Measurements from ENCODE around the gene HDHD3.
A peak's percentile ranks its signal among the peaks of the same experiment; 100 is the strongest.

The HDHD3 gene, protein sequence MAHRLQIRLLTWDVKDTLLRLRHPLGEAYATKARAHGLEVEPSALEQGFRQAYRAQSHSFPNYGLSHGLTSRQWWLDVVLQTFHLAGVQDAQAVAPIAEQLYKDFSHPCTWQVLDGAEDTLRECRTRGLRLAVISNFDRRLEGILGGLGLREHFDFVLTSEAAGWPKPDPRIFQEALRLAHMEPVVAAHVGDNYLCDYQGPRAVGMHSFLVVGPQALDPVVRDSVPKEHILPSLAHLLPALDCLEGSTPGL

GRCh38 chr9:113376634-113377567, at the start of gene HDHD3:
TSS of gene HDHD3 (minus strand) at chr9:113376986. CDS start at chr9:113374354, 2,632 bp downstream.
- DNase-seq (ENCODE audit: low read depth) = no peak
- H3K4me3 ChIP-seq (ENCODE audit: control insufficient read depth, low read depth, low read length) = peak within 1 kb of the TSS; percentile 82
- TF ChIP-seq CTCF (IDR thresholded peaks at IDR 0.05; ENCODE audit: control insufficient read depth, insufficient read depth, low read depth, low read length, missing control alignments) = no peak

- DNase-seq (ENCODE audit: low read depth) = no peak
- TF ChIP-seq CTCF (IDR thresholded peaks at IDR 0.05; ENCODE audit: control insufficient read depth, insufficient read depth, low read depth, low read length, missing control alignments) = no peak
- no peak overlapping the region for H3K4me3 ChIP-seq (ENCODE audit: control insufficient read depth, low read depth, low read length)
Measured at GRCh38 chr9:113425072-113425471, 48.3 kb upstream of the HDHD3 start.

DNA sequence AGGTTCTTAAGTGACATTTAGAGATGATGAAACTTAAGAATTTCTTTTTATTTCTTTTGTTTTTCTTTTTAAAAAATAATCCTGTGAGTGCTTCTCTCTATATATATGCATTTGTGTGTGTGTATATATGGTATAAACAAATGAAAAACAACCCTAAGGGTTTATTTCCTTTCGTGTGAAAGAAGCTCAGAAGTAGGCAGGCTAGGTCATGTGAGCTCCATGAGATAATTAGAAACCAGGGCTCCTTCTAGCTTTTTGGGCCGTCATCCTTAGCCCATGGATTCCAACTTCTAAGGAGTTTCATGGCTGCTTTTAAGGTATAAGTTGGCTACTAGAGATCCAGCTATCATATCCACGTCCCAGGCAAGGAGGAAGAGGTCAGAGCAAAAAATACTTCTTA, 44.9 kb upstream of the HDHD3 start:
- H3K4me3 ChIP-seq (ENCODE audit: control insufficient read depth, low read depth, low read length) = no peak overlapping the region
- no peak for DNase-seq (ENCODE audit: low read depth)
- no peak for TF ChIP-seq CTCF (IDR thresholded peaks at IDR 0.05; ENCODE audit: control insufficient read depth, insufficient read depth, low read depth, low read length, missing control alignments)

DNA sequence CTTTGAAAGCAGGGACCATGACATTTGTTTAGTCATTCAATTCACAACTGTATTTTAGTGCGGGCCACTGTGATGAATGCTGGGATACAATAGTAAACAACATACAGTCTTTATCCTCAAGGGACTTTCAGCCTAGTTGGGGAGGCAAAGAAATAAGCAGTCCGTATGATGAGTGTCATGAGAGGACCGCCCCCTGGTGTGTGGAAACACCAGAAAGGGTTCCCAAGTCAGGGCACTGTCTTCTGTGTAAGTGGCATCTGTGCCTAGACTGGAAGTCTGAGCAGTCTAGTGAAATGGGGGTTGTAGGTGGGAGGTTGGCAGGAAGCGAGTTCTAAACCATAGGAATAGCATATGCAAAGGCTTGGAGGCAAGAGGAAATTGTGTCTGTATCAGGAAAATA, 40.6 kb upstream of the HDHD3 start:
- no peak for DNase-seq (ENCODE audit: low read depth)
- H3K4me3 ChIP-seq (ENCODE audit: control insufficient read depth, low read depth, low read length) = no peak overlapping the region
- no peak for TF ChIP-seq CTCF (IDR thresholded peaks at IDR 0.05; ENCODE audit: control insufficient read depth, insufficient read depth, low read depth, low read length, missing control alignments)

DNA sequence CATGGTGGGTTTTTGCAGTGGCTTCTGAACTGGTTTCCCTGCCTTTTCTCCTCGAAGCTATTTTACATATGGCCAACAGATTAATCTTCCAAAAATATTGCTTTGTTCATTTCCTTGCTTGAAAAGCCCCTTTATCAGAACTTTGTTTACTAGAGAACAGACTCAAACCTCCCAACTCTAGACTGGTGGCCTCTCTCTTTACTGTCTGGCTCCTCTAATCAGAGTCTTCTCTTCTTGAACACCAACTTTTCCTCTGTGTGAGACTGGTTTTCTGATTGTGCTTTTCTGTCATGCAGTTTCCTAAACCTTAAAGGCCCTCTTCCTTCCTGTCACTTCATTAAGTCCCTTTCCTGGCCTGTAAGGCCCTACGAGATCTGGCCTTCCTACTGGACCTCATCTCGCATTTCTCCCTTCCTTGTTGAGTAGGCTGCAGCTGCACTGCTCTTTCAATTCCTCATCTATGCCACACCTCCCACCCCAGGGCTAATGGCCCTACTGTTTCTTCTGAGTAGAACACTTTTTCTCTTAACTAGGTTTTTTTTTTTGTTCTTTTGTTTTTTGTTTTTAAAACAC, 39.4 kb upstream of the HDHD3 start:
- TF ChIP-seq CTCF (IDR thresholded peaks at IDR 0.05; ENCODE audit: control insufficient read depth, insufficient read depth, low read depth, low read length, missing control alignments) = no peak
- DNase-seq (ENCODE audit: low read depth) = no peak
- H3K4me3 ChIP-seq (ENCODE audit: control insufficient read depth, low read depth, low read length) = no peak overlapping the region

- no peak for TF ChIP-seq CTCF (IDR thresholded peaks at IDR 0.05; ENCODE audit: control insufficient read depth, insufficient read depth, low read depth, low read length, missing control alignments)
- H3K4me3 ChIP-seq (ENCODE audit: control insufficient read depth, low read depth, low read length) = peak within 1 kb of the TSS; percentile 99
Measured at GRCh38 chr9:113410207-113410864, 33.5 kb upstream of the HDHD3 start, which contains the start of the genes C9orf43 and POLE3. TSS of gene C9orf43 (plus strand) at chr9:113410747. CDS start at chr9:113413494, 2,747 bp downstream. TSS of gene POLE3 (minus strand) at chr9:113410675. CDS start at chr9:113410293, 382 bp downstream.

More at GRCh38 chr9:113410207-113410864, 33.5 kb upstream of the HDHD3 start, which contains the start of the genes C9orf43 and POLE3:
- DNase-seq (ENCODE audit: low read depth) = peak; percentile 70
